Left renal cortex interstitium (tissue), 4 donors: ENCODE results near the gene IGLON5. TPM values are rescaled to one million over a fixed set of nuclear protein-coding genes. Genes with fewer than 3 reads are reported as not detected.

Source experiments
- DNase-seq, 4 donors: peaks; one replicate each; pipeline ENCODE4 v3.0.0-alpha.2; 2013; ENCODE audit warnings: low read depth in 4 of 4, low spot score in 2 of 4, missing footprints in 1 of 4
- polyA plus RNA-seq, 4 donors: library from polyadenylated mRNA; unstranded; fragments of 120-200 nt; gene quantifications; one replicate each; pipeline ENCODE4 v1.2.1, GENCODE V29; 2013; ENCODE audit not compliant: insufficient read length in 4 of 4

IGLON5 gene
- polyA plus RNA-seq, 4 donors: 2.9 to 4.5 (median 4.2) TPM

GRCh38 chr19:51317376-51317775 lies 5.9 kb downstream of the IGLON5 start:
- no peak for DNase-seq

GRCh38 chr19:51317968-51318367 lies 6.5 kb downstream of the IGLON5 start:
- no peak for DNase-seq

DNA sequence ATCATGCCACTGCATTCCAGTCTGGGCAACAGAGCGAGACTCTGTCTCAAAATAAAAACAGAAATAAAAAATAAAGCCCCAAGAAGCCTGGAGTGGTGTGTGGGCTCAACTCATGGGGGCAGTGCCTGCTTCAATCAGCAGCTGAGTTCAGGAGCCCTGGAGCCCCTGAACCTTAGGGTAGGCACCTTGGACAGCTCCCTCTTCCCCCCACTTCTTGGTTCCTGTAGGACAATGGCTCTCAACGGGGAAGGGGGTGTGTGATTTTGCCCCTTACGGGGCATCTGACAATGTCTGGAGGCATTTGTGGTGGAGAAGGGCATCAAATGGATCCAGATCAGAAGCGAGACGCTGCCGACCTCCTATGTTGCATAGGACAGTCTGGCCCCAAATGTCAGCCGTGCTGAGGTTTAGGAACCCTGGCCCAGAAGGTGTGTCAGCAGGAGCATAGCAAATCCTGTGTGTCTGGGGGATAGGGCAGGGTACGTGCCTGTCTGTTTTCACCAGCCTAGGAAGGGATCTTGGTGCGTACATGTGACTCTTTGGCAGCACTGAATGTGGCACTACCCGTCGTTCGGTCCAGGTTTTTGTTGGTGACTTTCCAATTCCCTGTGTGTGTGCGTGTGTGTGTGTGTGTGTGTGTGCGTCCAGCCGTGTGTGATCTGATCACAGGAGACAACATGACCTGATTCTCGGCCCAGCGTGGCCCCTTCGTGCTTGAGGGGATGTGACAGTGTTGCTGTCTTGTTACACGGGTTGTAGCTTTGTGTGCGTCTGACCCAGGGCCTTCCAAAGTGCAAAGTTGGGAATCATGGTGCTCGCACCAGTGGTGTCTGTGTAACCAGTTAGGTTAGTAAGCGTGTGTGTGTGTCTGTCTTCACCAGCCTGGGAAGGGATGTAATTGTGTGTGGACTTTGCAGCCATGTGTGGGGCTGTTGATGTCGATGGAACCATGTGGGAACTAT lies 7.5 kb downstream of the IGLON5 start:
- no peak for DNase-seq

DNA sequence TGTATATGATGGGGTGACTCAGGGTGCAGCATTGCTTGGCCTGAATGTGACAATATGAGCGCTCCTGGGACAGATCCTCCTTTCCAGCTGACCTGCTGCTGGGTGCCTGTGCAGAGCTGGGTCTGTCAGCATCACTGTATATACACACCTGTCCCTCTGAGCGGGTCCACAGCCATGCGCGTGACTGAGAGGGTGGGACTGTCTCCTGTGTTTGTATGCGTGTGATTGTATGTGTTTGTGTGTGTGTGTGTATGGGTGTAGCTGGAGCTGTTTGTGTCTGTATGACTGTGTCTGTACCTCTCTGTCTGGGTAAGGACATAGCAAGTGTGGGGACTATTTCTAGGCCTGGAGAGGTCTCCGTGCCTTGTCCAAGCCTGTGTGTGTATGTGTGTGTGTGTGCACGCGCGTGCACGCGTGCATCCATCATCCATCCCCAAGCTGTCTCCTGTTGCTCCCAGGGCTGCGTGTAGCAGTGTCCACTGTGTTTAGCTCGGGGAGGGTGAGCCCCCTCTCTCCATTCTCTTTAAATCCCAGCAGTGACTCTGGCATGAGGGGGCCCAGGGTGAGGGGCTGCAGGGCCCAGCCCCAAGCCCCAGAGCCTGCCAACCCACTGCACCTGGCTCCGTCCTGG lies 8.3 kb downstream of the IGLON5 start:
- DNase-seq: no peak

DNA sequence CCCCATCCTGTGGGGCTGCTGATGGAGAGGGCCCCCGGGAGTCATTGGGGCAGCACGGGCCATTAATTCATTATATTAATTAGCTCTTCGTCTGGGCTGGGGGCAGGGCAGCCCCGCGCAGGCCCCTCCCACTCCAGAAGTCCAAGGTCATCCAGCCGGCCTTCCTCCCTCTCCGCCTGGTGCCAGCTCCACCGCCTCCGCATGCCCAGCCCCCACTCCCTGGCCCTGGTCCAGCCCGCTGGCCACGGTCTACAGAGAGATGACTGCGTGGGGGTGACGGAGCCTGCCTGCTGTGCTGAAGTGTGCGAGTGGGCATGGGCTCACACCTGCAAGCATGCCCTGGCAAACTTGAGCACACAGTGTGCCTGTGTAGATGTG lies 8.8 kb downstream of the IGLON5 start:
- DNase-seq: no peak

DNA sequence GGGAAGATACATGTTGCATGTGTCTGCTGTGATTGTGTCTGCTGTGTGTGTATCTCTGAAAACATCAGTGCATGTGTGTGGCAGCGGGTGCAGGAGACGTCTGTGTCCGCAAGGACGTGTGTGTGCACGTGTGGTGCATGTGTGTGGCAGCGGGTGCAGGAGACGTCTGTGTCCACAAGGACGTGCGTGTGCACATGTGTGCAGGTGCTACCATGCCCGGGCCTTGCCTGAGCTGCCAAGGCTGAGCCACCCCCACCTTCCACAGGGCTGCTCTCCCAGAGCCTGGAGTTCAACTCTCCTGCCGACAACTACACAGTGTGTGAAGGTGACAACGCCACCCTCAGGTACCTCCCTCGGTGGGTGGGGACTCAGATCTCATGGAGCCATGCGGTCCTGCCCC lies 10.4 kb downstream of the IGLON5 start:
- no peak for DNase-seq

GRCh38 chr19:51323481-51324166 lies 12.2 kb downstream of the IGLON5 start:
- no peak for DNase-seq

DNA sequence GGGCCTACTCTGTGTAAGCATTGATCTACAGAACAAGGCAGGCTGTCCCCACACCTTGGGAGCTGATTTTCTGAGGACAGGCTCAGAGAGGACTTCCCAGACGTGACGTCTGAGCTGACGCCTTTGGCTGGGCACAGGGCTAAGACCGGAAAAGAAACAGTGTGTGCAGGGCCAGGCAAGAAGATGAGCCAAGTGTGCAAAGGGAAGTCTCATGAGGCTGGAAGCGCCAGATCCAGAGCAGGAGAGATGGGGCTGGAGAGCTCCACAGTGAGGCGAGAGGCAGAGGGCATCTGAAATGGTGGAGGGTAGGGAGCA lies 12.7 kb downstream of the IGLON5 start:
- DNase-seq: no peak

DNA sequence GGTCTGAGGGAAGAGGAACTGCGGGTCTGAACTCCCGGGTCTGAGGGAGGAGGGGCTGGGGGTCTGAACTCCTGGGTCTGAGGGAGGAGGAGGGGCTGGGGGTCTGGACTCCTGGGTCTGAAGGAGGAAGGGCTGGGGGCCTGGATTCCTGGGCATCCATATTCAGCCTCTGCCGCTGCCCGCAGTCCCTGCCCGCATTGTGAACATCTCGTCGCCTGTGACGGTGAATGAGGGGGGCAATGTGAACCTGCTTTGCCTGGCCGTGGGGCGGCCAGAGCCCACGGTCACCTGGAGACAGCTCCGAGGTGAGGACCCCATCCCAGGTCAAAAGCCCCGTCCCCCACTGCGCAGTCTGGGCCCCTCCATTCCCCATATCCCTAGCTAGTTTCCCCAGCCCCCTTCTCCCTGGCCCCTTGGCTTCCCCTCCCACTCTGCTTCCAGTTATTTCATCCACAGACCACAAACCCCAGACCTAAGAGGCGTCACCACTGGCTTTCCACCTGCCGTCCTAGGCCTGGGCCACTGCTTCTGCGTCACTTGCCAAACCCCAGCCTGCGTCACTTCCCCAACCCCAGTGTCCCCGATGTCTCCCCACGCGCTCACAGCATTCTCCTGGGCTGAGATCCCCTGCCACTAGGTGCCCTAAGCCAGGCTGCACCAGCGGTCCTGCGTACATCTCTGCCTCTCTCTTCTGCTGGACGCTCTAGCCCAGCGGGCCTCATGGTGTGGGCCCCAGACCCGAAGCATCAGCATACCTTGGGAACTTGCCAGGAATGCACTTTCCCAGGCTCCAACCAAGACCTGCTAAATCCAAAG lies 13.9 kb downstream of the IGLON5 start:
- DNase-seq: no peak

- DNase-seq: no peak
These were observed 15.0 kb downstream of the IGLON5 start for GRCh38 chr19:51326216-51327065.

DNA sequence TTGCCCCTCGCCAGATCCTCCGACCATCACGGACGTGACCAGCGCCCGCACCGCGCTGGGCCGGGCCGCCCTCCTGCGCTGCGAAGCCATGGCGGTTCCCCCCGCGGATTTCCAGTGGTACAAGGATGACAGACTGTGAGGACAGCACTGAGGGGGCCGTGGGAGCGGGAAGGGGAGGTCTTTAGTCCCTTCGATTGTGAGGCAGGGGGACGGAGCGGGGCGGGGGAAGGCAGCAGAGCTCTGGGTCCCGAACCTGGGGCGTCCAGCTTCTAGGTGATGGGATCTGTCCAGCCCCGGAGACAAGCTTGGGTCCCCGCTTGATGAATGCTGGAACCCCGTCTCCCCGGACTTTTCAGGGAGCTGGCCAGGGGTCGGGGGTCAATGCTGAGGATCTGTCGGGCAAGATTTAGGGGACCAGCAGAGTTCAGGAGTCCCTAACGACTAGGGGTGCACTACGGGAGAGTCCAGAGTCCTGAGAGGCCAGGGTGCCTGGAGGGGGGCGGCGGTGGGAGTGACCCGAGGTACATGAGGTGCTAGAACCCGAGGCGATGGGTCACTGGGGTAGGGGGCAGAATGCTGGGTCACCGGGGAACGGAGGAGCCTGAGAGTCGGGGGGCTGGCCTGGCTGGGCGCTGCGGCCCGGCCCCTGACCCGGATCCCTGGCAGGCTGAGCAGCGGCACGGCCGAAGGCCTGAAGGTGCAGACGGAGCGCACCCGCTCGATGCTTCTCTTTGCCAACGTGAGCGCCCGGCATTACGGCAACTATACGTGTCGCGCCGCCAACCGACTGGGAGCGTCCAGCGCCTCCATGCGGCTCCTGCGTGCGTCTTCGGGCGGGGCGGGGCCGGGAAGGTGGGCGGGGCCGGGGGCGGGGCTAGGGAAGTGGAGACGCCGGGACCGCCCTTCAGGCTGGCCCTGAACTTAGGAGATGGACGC lies 15.9 kb downstream of the IGLON5 start:
- DNase-seq: no peak

DNA sequence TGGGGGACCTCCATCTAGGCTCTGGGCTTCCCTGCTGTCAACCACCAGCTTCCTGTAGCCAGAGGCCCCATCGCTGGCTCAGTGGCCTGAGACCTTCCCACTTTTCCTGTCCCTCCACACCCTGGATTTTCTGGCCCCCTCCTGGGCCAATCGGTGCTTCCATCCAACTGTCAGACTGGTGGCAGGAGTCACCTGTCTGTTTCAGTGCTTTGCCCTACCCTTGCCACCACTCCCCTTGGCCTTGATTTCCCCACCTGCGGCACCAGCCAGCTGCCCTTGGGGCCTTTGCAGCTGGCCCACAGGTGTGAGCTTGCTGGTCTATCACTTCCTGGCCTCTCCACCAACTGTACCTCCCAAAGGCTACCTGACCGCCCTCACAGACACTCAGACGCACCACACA lies 18.0 kb downstream of the IGLON5 start:
- no peak for DNase-seq

DNA sequence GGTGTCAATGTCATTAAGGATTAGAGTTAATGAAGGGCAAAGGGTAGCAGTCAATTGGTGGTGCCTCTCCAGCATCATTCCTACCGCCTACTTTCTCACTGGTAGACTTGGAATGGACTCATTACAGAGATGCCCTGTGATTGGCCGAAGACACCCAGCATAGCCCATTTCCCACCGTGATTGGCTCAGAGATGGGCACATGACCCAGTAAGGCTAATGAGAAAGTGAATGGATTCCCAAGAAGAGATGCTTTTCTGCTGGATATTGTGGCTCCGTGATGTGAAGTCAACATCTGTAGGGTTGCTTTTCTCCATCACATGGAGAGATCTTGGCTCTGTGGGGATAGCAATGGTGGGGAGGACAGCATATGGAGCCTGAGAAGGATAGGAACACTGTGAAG lies 18.9 kb downstream of the IGLON5 start:
- DNase-seq: no peak

- DNase-seq: no peak
These were observed 19.7 kb downstream of the IGLON5 start for GRCh38 chr19:51331193-51331592.

DNA sequence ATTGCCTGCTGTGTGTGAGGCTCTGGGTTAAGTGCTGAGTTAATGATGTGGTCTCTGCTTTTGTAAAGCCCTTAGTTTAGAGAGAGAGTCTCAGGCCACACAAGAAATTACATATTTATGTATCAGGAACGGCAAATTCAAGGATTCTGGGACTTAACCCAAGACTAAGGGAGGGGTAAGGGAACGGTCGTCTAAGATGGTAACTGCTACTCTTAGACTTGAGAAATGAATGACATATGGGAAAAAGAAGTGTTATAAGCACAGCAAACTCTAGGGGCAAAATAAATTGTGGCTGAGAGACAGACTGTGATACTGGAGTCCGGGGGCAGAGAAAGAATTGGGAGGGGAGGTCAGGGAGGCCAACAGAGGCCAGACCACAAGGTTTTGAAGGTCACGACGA lies 20.3 kb downstream of the IGLON5 start:
- no peak for DNase-seq

- DNase-seq: no peak
These were observed 22.5 kb downstream of the IGLON5 start for GRCh38 chr19:51333836-51334460.

GRCh38 chr19:51337141-51337860 lies 25.9 kb downstream of the IGLON5 start:
- no peak for DNase-seq
